HFF-Myc (cell line): ENCODE results near the gene TMPRSS3.

ENCODE experiments used
- DNase-seq: peaks from one replicate; pipeline ENCODE4 v3.0.0-alpha.2; 2011; ENCODE audit warnings: low read depth; ENCODE audit errors: extremely low read depth
- H3K4me3 ChIP-seq: replicated peaks from 2 replicates; pipeline ENCODE4 v1.5.1; 2011; ENCODE audit warnings: low read depth, mild to moderate bottlenecking, control low read depth, low read length
- CTCF ChIP-seq: IDR thresholded peaks from 2 replicates; pipeline ENCODE4 v1.5.1; 2012; ENCODE audit warnings: mild to moderate bottlenecking, low read depth, low read length, control low read depth; ENCODE audit errors: missing control alignments

Gene TMPRSS3

GRCh38 chr21:42424914-42425541 is 29.2 kb upstream of the TMPRSS3 start:
- no peak for TF ChIP-seq CTCF
- H3K4me3 ChIP-seq: no peak overlapping the region
- no peak for DNase-seq

- no peak for TF ChIP-seq CTCF
- no peak for DNase-seq
- no peak overlapping the region for H3K4me3 ChIP-seq
Measured at GRCh38 chr21:42423685-42424084, 27.8 kb upstream of the TMPRSS3 start.

GRCh38 chr21:42423197-42423675 is 27.4 kb upstream of the TMPRSS3 start:
- DNase-seq: no peak
- TF ChIP-seq CTCF: no peak
- H3K4me3 ChIP-seq: no peak overlapping the region

GRCh38 chr21:42421018-42421793 is 25.4 kb upstream of the TMPRSS3 start:
- no peak for TF ChIP-seq CTCF
- DNase-seq: no peak
- no peak overlapping the region for H3K4me3 ChIP-seq

GRCh38 chr21:42419845-42420244 is 24.0 kb upstream of the TMPRSS3 start:
- H3K4me3 ChIP-seq: no peak overlapping the region
- TF ChIP-seq CTCF: no peak
- DNase-seq: no peak

GRCh38 chr21:42418886-42419285 is 23.0 kb upstream of the TMPRSS3 start:
- TF ChIP-seq CTCF: no peak
- no peak overlapping the region for H3K4me3 ChIP-seq
- no peak for DNase-seq
